HG03520 (cell line): ENCODE measurements around the gene NRG3.
"Not testable (repeated sequence)": the region's sequence is repeated elsewhere in the genome, so short reads cannot be mapped to it uniquely, and the experiment has no call there.

ENCODE experiments used
- ATAC-seq: cut with Tn5 transposase; IDR thresholded peaks from one replicate; pipeline ENCODE4 v1.9.1; 2021; ENCODE audit warnings: mild to moderate bottlenecking, moderate library complexity; ENCODE audit not compliant: unreplicated experiment

The NRG3 gene

DNA sequence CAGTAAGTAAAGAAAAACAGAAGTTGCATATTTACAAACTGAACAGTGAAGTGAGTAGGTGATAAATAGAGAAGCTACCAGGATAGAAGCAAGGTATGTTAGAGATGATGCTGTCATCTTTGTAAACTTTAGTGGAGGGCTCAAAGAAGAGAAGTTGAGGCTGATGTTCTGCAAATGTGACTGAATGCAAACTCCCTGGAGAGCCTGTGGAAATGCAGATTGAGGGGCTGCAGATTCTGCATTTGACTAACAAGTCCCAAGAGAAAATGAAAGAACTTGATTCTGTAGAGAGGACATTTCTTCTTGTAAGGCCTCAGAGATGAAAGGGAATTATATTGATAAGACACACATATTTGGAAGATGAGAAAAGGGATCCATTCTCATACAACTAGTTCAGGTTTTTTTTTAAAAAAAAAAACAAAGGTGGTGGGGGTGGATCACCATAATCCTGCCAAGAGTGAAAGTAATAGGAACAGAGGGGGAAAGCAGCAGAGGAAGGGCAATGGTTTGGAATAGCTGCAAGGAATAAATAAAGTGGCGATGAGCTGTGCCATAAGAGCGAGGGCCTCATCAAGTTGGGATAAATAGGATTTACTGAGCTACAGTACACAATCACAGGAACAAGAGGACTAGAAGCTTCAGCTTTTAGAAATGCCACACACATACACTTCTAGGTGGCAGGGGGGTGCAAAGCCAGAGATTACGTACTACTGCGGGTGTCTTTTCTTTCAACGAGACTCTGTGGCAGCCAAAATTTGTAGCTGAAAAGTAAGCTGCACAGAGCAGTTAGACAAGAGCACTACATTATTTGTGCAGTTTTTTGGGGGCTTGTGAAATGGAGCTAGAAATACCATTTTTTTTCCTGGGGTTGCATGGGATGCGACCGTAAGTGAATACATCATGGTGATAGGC lies 778.5 kb downstream of the NRG3 start:
- no peak for ATAC-seq

DNA sequence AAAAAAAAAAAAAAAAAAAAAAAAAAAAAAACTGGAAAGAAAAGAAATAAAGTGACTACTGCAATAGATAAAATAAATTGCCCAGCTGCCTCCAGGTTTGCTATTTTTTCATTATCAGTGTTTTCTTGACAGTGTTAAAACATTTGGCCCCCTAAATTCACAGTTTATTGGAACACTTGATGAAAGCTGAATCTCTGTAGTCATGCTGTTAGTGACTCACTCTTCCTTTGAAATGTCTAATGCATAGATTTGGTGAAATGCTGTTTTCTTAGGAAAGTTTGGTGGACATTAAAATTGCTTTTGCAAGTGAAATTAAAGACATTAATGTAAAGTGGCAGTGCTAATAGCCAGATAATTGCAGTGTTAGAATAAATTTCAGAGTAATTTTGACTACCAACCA lies 785.2 kb downstream of the NRG3 start:
- ATAC-seq: no peak

DNA sequence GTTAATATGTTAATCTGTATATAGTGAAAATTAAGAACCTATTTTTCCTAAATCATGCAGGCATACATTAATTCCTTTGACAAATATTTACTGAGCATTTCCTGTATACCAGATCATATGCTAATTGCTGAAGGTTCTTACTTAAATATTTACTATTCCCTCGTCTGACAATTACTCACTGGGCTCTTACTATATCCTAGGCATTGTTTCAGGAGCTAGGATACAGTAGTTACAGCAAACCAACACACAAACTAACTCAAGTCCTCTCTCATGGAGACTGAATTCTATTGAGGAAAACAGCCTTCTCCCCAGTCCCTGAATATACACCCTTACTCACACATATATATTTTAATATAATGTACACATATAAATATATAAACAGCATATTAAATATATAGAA lies 786.0 kb downstream of the NRG3 start:
- ATAC-seq: no peak

DNA sequence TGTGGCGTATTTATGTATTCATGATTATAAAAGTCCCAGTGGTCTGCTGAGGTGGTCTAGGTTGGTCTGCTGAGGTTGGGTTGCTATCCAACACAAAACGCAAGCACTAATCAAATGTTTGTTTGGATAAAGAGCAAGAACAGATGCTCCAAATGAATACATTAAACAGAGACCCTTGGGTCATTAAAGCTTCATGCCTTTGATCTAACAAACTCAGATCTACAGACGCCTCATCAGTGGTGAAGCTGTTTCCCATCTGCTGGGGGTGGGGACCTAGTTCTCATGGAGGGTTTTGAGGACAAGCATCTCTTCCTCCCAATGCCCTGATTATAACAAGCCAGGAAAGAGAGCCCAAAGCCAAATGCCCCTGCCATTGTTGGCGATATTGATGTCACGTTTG lies 786.7 kb downstream of the NRG3 start:
- no peak for ATAC-seq

DNA sequence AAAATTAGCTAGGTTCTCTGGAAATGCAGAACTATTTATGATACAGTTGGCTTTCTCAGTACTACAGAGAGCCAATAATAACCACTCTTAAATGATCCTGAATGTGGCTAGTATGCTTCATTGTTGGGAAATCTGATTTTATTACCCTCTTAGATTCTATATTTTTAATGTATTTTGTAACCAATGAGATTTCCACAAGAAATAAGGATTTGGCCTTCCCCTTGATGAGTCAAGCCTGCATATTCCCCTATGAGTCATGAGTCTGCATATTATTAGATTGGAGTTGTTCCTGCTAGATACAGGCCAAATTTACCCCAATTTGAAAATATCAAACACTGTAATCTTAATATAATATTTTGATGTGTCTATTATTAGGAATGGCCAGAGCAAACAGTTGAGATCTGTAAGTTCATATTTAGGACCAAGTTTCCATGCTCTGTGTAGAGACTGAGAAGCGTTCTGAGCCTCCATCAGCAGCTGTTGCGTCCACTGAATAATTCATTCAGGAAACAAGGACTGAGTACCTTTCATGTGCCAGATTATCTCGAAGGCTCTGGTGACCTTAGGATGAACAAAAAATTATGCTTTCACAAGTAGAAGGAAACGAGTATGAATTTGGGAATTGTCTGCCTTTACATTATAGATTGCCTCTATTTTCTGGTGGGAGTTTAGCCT lies 793.4 kb downstream of the NRG3 start:
- ATAC-seq: no peak

DNA sequence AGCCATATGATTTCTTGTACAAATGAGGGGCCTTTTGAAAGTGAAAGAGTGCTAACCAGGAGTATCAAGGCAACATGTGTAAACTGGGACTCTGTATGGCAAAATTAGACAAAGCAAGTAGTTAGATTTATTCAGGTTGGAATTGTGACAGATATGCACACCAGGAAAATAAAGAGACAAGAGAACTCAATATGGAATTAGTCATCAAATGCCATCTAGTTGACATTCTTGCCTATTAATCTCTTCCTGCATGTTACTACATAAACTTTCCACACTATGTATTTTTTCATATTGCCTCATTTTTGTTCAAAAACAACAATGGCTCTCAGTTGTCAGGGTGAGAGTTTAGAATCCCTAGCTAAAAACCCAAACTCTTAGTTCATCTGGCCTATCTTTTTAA lies 799.0 kb downstream of the NRG3 start:
- ATAC-seq: no peak

DNA sequence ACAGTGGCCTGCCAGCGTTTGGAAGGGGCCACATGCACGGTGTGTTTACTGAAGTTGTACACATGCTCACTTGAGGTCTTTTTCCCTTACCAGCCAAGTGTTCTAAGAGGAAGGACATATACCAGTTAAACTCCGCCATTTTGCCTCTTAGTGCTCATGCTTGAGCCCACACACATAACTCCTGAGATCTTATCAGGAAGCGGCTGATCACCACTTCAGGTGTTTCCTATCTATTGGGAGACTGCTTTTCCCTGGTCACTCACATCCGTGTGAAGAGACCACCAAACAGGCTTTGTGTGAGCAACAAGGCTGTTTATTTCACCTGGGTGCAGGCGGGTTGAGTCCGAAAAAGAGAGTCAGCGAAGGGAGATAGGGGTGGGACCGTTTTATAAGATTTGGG lies 802.9 kb downstream of the NRG3 start:
- ATAC-seq: not testable (repeated sequence)

DNA sequence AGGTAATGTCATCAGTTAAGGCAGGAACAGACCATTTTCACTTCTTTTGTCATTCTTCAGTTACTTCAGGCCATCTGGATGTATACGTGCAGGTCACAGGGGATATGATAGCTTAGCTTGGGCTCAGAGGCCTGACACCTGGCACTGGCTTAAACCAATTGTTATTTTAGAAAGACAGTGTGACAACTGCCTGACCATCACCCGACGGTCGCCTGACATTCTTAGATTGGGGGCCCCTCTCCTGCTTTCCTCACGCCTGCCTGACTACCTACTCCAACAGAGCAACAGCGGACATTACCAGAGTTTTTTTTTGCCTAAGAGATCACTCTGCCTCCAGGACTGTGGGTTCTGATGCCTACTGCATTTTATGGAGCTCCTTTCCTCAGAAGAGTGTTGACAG lies 803.5 kb downstream of the NRG3 start:
- not testable (repeated sequence) for ATAC-seq

DNA sequence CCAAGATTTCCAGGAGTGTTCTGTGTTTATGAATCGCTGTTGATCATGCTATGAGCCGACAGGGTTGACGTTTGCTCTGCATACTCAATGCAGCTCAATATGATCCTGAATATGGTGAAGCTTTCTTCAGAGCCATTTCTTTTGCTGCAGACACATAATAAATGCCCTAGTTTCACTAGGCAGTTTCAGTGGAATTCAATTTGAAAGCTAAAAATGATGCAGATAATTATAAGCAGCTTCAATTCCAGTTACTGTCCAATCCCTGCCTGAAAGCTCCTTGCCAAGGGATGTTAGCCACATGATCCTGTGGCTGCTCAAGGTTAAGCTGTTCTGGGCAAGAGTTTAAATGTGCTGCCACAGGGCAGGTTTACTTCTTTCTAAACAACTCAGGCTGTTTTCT lies 805.6 kb downstream of the NRG3 start:
- ATAC-seq: no peak

DNA sequence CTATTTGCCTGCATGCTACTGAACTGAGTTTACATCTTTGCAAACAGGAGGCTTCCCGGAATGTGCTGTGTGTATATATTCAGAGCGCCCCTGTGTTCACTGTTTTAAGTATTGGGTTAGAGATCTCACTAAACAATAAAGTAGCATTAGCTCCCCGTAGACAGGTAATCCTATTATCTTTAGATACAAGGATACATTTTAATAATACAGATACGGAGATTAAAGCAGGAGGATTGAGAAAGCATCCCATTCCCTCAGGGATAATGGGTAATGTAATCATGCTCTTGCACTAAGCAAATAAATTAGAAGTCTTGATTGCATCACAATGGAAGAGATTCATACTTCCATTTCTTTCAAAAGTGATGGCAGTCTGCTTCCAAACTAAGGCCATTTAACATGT lies 809.0 kb downstream of the NRG3 start:
- no peak for ATAC-seq

DNA sequence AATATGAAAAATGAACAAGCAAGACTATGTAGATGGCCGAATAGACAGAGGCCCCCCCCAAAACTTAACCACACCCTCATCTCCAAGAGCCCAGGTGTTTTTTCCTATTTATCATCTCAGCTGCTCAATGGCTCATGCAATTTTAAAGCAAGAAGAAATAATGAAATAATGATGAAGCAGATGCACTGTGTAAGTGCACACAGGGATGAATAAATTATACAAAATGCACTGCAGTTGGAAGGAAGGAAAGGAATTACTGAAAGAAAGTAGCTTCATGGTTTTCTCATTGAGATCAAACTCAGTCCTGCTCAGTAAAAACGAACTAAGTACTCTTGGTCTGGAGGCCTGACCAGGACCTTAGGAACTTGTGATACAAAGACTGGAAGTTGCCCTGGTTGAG lies 810.1 kb downstream of the NRG3 start:
- no peak for ATAC-seq

DNA sequence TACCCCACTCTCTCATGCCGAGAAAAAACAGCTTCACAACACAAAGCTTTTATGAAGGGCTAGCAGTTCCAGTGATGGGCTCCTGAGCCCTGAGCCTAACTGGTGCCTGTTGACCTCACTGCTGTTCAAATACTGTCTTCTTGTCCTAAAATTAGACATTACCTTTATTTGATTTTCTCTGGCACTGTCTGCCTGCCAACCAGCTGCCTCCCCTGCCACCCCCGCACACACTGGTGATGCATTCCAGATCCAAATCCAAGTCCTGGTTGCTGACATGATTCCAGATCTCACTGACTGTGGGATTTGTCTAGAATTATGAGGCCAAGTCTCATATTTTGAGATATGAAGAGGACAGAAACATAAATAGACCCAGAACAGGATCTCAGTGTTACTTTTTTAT lies 816.2 kb downstream of the NRG3 start:
- no peak for ATAC-seq

DNA sequence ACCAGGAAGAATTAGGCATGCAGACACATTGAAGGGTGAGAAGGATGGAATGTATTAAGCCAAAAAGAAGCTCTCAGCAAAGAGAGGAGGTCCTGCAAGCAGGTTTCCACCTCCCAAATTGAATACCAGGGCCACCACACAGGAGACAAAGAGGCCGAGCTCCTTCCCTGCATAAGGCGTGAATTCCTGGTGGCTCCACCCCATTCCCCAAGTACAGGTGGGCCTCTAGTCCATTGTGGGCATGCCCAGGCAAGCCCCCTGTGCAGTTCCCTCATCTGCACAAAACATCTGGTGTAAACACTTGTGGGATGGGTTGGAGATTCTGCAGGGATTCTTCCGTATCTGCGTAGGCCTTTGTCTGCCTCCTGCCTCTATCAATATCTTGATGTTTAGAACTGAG lies 817.5 kb downstream of the NRG3 start:
- ATAC-seq: no peak

DNA sequence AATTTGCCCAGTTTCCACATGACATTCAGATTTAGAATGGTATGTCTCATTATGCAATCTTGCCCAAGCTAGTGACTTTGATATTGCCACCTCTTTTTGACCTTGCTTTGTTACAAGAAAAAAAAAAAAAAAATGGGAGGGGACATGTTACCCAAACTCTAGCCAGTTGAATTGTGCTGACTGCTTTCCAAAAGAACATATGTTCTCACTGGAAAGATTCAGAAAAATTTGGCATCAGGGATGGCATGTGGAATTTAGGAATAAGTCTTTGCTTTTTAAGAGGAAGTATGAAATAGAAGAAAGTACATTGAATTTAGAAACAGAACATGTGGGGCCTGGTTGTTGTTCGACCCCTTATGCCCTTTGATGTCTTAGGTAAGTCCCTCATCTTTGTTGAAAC lies 846.8 kb downstream of the NRG3 start:
- ATAC-seq: no peak

DNA sequence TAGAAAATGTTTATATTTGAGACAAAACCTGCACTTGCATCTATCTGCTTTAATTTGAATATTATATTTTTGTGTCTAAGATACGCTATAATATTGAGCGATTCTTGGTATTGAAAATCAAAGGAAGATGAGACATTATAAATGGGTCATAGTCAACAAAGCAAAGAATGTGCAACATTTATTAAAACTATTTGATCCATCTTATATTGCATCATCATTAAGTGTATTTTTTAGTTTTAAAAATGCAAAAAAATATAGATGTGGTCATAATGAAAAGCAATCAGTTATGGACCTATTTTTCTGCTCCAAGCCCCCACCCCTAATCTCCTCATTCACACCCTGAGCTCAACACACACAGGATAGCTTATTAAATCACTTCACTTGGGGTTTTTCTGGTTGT lies 847.3 kb downstream of the NRG3 start:
- ATAC-seq: no peak

DNA sequence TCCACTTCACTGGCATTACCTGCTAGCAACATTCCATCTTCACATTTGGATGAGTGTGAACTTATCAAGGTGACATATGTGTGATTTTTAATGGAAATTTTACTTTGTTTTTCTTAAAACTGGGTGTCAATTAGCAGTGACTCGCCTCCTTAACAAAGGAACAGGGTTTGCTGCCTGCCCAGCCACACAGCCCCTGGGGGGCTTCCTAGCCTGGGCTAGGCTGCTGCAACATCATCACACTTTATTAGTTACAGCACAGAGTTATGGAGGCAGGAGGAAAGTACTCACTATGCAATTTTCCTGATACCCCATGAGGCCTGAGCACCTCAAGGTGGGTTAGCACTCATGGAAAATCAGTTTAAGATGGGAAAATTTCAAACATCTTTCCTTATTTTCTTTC lies 861.3 kb downstream of the NRG3 start:
- no peak for ATAC-seq

DNA sequence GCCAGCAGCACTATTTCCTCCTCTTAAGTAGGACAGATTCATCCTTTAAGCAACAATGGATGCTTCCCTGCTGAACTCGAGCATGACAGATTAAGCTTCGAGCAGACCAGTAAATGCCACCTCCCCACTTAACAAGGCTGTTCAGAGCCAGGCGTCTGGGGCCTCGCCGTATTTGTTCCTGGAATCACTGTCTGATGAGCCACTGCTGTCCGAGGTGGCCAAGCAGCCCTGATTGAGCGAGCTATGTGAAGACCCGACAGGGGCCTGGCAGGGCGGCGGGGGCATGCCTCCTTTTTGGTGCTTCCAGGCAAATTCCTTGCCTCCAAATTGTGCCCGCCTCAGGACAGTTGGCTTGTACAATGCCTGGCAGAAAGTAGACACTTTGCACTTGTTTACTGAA lies 862.6 kb downstream of the NRG3 start:
- ATAC-seq: no peak

DNA sequence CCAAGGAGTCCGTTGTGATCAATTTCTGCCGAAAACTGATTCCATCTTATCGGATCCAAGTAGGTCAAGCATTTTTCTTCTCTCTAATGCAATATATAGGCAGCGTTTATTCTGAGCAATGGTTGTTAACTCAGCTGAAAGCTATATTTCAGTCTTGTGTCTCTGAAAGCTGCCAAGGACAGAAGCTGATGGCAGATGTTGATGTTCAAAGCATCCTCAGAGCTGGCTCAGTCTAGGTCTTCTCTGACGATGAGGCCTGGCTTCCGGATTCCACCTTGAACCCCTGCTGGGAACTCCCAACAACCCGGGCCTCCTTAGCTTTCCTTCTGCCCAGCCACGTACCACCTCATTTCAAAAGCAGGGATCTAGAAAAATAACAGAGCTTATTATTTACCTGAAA lies 863.6 kb downstream of the NRG3 start:
- no peak for ATAC-seq

DNA sequence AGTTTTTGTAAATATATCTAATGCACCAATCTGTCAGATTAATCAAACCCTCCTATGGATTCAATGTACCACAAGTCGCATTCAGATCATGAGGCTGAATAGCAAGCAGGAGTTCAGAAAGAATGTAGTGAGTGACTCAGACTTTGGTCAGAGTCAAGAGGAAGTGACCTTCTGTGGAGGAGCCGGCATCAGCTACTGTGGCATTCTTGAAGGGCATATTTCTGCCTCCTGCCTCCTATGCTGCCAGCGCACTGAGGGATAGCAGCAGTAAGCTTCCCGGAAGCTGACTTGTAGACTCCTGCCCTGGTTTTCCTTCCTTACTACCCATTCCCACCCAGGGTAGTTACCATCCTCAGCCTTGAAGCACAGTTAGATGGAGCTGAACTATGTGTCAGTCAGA lies 867.5 kb downstream of the NRG3 start:
- no peak for ATAC-seq

DNA sequence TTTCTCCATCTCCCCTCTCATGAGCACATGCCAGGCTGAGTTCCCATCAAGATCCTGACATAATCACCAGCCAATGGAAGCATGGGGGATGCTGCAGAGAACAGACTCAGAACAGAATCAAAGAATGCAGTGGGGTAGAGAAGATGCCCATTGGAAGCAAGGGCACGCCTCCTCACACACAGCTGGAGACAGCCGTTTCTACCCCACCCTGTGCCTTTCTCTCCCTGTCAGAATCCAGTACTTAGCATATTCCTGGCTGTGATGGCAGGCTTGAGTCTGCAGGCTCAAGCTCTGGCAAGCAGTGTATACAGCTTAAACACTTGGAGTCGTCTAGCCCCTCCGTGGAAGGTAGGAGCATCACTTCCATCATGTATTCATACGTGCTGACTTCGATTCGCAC lies 867.9 kb downstream of the NRG3 start:
- no peak for ATAC-seq

DNA sequence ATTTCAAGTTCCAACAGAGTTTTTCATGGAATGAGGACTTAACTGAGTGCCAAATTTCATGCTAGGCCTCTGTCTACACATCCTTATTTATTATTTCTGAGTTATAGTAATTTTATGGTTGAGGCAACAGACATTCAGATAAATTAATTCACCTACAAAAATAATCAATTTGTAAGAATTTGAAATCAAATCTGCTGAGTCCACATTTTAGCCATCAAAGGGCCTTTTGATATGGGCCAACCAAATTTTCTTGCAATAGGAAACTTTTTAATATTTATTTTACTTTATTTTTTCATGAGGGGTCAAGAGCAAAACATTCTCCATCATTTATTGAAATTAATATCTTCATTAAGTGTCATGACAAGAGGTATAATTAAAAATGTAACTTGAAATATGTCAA lies 875.5 kb downstream of the NRG3 start:
- ATAC-seq: no peak

DNA sequence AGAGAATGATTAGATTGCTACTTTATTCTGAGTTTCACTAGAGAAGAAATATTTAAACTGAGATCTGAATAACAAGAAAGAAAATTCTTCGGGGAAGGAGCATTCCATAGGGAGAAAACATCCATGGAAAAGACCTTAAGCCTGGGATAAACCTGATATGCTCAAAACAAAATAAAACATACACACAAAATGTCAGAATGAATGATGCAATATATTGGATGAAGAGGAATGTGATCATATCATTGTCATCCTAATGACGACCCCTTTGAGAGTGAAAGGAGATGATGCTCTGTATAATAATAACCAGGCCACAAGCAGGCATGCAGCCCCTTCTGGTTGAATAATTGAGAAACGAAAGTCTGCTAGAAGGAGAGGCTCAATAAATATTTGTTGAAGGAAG lies 882.4 kb downstream of the NRG3 start:
- no peak for ATAC-seq

DNA sequence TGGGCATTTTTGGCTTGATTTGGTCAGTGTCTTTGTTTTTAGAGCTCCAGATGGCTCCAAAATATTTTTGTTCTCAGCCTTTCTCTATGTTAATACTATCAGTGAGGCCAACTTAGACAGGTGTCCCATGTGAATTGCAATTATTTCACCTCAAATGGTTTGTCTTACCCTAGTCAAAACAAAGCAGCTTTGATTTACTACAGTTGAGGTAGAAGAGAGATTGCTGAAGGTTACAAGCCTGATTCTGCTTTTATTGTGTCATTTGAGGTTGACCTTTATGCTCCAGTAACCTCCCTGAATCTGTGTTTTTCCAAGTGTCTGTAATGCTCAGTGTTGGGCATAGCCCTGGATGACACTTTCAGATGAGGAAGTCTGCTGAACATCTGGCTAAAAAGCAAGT lies 882.9 kb downstream of the NRG3 start:
- no peak for ATAC-seq
